Hair follicular keratinocyte (primary cell): ENCODE results near the gene ORAI3. TPM values are rescaled to one million over a fixed set of nuclear protein-coding genes. Genes with fewer than 3 reads are reported as not detected.

Source experiments
- total RNA-seq: library from RNA; depleted of rRNA; stranded (reverse); fragments of >200 nt; gene quantifications from 2 replicates; pipeline ENCODE4 v1.2.3, GENCODE V29; 2015

Gene ORAI3
- total RNA-seq, result 13.6 and 34.4 TPM in 2 replicates

DNA sequence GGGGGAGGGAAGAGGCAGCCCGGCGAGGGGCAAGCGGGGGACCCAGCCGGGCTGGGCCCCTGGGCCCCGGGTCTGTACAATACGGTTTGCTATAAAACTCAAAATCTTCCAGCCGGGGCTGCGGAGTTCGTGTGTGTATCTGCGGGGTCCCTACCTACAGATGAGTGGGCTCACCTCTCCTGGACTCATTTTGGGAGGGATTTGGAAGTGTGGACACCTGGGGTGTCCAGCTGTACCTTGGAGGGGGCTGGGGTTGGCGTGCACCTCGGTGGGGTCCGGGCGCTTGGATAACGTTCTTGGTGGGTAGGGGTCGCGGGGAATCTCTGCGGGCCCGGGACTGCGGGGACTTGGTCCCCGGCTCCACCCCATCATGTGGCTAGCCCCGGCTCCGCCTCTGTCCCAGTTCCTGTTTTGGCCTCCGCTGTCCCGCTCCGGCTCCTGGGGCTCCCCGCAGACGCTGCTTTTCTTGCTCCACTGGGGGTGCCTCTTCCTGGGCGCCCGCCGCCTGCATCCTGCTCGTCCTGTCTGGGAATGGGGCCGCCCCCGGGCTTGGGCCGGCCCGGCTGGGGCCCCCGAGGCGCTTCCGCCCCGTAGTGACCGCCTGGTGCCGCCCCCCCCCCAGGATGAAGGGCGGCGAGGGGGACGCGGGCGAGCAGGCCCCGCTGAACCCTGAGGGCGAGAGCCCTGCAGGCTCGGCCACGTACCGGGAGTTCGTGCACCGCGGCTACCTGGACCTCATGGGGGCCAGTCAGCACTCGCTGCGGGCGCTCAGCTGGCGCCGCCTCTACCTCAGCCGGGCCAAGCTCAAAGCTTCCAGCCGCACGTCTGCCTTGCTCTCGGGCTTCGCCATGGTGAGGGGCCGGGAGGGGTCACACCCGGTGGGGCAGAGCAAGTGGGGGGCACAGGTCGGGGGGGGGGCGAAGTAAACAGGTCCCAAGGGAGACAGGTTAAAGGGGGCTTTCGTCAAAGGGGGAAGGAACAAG, at the start of gene ORAI3:
ORAI3 (plus strand) TSS at position 402 of the 983 bp plus-strand sequence; CDS start at position 624, 222 bp downstream.

DNA sequence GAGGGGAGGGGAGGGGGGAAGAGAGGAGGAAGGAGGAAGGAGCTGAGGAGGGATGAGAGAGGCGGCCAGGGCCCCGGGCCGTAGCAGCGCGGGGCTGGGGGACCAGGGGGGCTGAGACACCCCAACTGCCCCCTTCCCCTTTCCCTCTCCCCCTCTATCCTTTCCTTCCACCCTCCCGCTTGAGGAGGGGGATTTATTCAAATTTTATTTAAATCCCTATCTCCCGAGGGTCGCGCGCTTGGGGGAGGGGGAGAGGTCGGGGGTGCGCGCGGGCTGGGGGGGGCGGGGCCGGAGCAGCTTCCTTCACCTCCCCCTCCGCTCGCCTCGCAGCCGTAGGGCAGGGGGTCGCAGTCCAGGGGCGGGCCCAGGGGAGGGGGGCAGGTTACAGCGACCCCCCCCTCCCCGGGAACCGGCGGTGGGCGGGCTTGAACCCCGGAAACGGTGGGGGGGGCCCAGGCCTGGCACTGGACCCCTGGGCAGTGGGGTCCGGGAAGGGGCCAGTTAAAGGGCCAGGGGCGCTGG, 25.3 kb upstream of the ORAI3 start, which contains the start of gene FBXL19:
FBXL19 (plus strand) TSS at position 19 of the 522 bp plus-strand sequence. CDS start 2,183 bp downstream, outside the sequence.

DNA sequence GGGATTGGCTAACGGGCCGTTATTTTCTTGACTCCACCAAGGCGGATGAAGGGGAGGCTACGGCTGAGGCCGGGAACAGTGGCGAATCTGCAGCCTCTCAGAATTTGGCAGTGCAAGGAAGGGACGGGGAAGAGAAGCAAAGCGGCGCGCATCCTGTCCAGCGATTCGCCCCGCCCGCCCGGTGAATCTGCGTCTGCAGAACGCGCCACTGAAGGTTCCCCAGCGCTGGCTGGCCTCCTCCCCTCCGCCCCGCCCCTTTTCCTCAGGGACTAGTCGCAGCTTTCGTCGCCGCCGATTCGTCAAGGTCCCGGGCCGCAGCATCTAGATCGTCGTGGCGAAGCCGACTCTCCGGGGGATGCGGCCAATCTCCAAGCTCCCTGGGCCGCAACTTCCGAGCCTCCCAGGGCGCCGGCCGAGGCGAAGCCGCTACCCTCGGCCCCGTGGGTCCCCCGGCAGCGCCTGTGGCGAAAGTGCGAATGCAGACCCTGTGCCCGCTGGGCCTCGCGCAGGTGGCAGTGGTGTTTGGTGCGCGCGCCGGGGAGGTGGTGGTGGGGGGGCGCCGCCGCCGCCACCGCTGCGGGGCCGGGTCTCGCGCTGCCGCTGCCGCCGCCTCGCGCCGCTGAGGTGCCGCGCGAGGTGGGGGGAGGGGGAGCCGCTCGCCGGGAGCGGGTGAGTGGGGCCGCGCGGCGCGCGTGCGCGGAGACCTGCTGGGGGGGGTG, 8.7 kb downstream of the ORAI3 start, which contains the start of gene SETD1A:
SETD1A (plus strand) TSS at position 299 of the 719 bp plus-strand sequence. CDS start 978 bp downstream, outside the sequence.

DNA sequence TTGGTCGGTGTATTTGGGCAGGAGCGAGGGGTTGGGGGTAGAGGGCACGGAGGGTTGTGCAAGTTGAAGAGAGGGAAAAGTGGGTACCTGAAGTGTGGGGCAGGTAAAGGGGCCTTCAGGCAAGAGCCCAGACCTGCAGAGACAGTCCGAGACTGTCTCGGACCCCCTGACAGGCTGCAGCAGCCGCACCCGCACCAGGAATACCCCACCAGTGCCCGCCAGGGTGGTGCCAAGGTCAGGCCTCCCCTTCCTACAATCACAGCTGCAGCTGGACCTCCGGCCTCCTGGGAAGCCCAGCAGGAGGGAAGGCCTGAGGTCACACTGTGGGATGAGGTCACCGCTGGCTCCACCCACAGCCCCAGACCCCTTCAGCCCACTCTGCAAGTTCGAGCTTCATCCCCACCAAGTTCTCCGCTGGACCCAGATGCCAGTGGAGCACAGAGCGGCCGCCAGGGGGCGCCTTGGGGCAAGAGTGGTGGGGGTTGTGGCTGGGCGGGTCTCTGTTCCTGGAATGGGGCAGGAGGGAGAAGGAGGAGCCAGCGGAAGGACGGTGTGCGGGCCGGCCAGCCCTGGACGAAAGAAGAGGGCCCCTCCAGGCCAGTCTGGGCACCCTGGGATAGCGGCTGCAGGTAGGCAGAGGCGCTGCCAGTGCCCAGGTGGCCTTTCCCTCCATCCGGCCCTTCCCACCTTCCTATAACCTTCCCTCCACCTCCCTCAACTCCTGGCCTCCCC, 36.0 kb downstream of the ORAI3 start, which contains the start of gene HSD3B7:
HSD3B7 (plus strand) TSS at position 539 of the 732 bp plus-strand sequence. CDS start 452 bp downstream, outside the sequence.

Other genes with a start within 250 kb of the ORAI3 start
- gene SRCAP, start 249.9 kb upstream of the ORAI3 start, total RNA-seq, result 3.2 and 6.5 TPM in 2 replicates
- gene PHKG2, start 200.6 kb upstream of the ORAI3 start, total RNA-seq, result 14.2 and 27.1 TPM in 2 replicates
- 1.3 and 7.1 TPM in 2 replicates for gene CFAP119, start 187.0 kb upstream of the ORAI3 start, total RNA-seq
- gene RNF40, start 186.7 kb upstream of the ORAI3 start, total RNA-seq, result 42.6 and 67.0 TPM in 2 replicates
- gene ZNF629, start 161.9 kb upstream of the ORAI3 start, total RNA-seq, result 9.9 and 11.0 TPM in 2 replicates
- gene BCL7C, start 55.0 kb upstream of the ORAI3 start, total RNA-seq, result 57.1 and 73.8 TPM in 2 replicates
- gene CTF1, start 52.5 kb upstream of the ORAI3 start, total RNA-seq, result 0.57 and 4.2 TPM in 2 replicates
- 29.6 and 33.9 TPM in 2 replicates for gene FBXL19, start 25.5 kb upstream of the ORAI3 start, total RNA-seq
- 2.6 and 3.5 TPM in 2 replicates for gene SETD1A, start 8.7 kb downstream of the ORAI3 start, total RNA-seq
- gene HSD3B7, start 36.1 kb downstream of the ORAI3 start, total RNA-seq, result 7.9 and 10.3 TPM in 2 replicates
- 0.08 and 0.34 TPM in 2 replicates for gene STX1B, start 61.6 kb downstream of the ORAI3 start, total RNA-seq
- gene STX4, start 84.5 kb downstream of the ORAI3 start, total RNA-seq, result 23.5 and 24.9 TPM in 2 replicates
- 12.5 and 15.6 TPM in 2 replicates for gene ZNF668, start 125.2 kb downstream of the ORAI3 start, total RNA-seq
- gene ZNF646, start 125.4 kb downstream of the ORAI3 start, total RNA-seq, result 7.3 and 11.6 TPM in 2 replicates
- 0.86 and 1.8 TPM in 2 replicates for gene PRSS53, start 139.9 kb downstream of the ORAI3 start, total RNA-seq
- gene VKORC1, start 145.7 kb downstream of the ORAI3 start, total RNA-seq, result 99.6 and 107 TPM in 2 replicates
- 58.3 and 75.5 TPM in 2 replicates for gene BCKDK, start 159.3 kb downstream of the ORAI3 start, total RNA-seq
- gene KAT8, start 168.6 kb downstream of the ORAI3 start, total RNA-seq, result 27.1 and 30.1 TPM in 2 replicates
- 59.2 and 120 TPM in 2 replicates for gene PRSS8, start 186.7 kb downstream of the ORAI3 start, total RNA-seq
- 0.16 and 0.19 TPM in 2 replicates for gene PRSS36, start 201.0 kb downstream of the ORAI3 start, total RNA-seq
- gene FUS, start 231.1 kb downstream of the ORAI3 start, total RNA-seq, result 26.5 and 51.1 TPM in 2 replicates